Stimulated activated CD4-positive, alpha-beta T cell treated with anti-CD3 and anti-CD28 coated beads, Interleukin-4, amount 100 ng/mL, for 4 hours (primary cell): ENCODE measurements around the gene CAMK2G.

Source experiments
- DNase-seq, 2 experiments: peaks; one replicate each; pipeline ENCODE4 v3.0.0-alpha.2; 2020

The CAMK2G gene

GRCh38 chr10:73862011-73862410 is 12.3 kb downstream of the CAMK2G start:
- DNase-seq = no peak

GRCh38 chr10:73859784-73860491 is 14.4 kb downstream of the CAMK2G start:
- no peak for DNase-seq

- peak in 1 of 2 experiments; percentile 5 for DNase-seq
Observed at GRCh38 chr10:73859428-73859783, 14.9 kb downstream of the CAMK2G start.

GRCh38 chr10:73858750-73859427 is 15.5 kb downstream of the CAMK2G start:
- DNase-seq = no peak

GRCh38 chr10:73858013-73858708 is 16.2 kb downstream of the CAMK2G start:
- no peak for DNase-seq

GRCh38 chr10:73857446-73857845 is 16.9 kb downstream of the CAMK2G start:
- DNase-seq = peak in 1 of 2 experiments; percentile 15

- no peak for DNase-seq
Observed at GRCh38 chr10:73856261-73856660, 18.1 kb downstream of the CAMK2G start.

GRCh38 chr10:73855413-73855812 is 18.9 kb downstream of the CAMK2G start:
- DNase-seq = no peak

- no peak for DNase-seq
Observed at GRCh38 chr10:73854310-73854709, 20.0 kb downstream of the CAMK2G start.

GRCh38 chr10:73853196-73853595 is 21.2 kb downstream of the CAMK2G start:
- DNase-seq = no peak

GRCh38 chr10:73850863-73851461 is 23.4 kb downstream of the CAMK2G start:
- DNase-seq = no peak

- no peak for DNase-seq
Observed at GRCh38 chr10:73850211-73850610, 24.1 kb downstream of the CAMK2G start.

- peak; percentile 82 to 90 for DNase-seq
Observed at GRCh38 chr10:73848821-73849489, 25.4 kb downstream of the CAMK2G start.

GRCh38 chr10:73847031-73847430 is 27.3 kb downstream of the CAMK2G start:
- no peak for DNase-seq

- DNase-seq = no peak
Observed at GRCh38 chr10:73843261-73843660, 31.1 kb downstream of the CAMK2G start.

GRCh38 chr10:73842349-73842748 is 32.0 kb downstream of the CAMK2G start:
- DNase-seq = no peak

- DNase-seq = no peak
Observed at GRCh38 chr10:73841526-73842285, 32.6 kb downstream of the CAMK2G start.

GRCh38 chr10:73841061-73841421 is 33.3 kb downstream of the CAMK2G start:
- no peak for DNase-seq

- no peak for DNase-seq
Observed at GRCh38 chr10:73840403-73841060, 33.8 kb downstream of the CAMK2G start.

GRCh38 chr10:73840056-73840402 is 34.3 kb downstream of the CAMK2G start:
- no peak for DNase-seq

- DNase-seq = no peak
Observed at GRCh38 chr10:73839276-73839966, 34.9 kb downstream of the CAMK2G start.
